ENCODE results near the gene ZEB2. TPM values are rescaled to one million over a fixed set of nuclear protein-coding genes. Genes with fewer than 3 reads are reported as not detected.

ZEB2 gene
- total RNA-seq, 2 experiments from 2014 or later, result 4.0 to 16.9 TPM

- CTCF ChIA-PET (ENCODE audit: unreplicated experiment), result no interaction called here
- DNase-seq (ENCODE audit: low spot score), result peak; percentile 14
- Histone ChIP-seq H3K9me2 (ENCODE audit: insufficient read depth, low read length) (no peaks in the 10 kb centered on the region), H3K9me3 (ENCODE audit: low read length) (no peaks in the 10 kb centered on the region), H3K4me1 (ENCODE audit: insufficient read depth, low read length, poor library complexity, severe bottlenecking) (peaks cover 12% of the 10 kb centered on the region), H2AFZ (ENCODE audit: low read length) (no peak overlapping the region; the same call in 1 of the 2 replicates), H3K79me2 (ENCODE audit: insufficient read depth, low read depth, low read length) (no peaks in the 10 kb centered on the region), H4K20me1 (ENCODE audit: insufficient read depth, low read length) (no peaks in the 10 kb centered on the region), H3K36me3 (ENCODE audit: insufficient read depth, low read length) (no peaks in the 10 kb centered on the region), H3K27ac (ENCODE audit: low read depth, low read length, poor library complexity, severe bottlenecking) (no peak overlapping the region), H3K4me3 (ENCODE audit: low read depth, low read length, poor library complexity, severe bottlenecking) (no peak overlapping the region), H3K4me2 (ENCODE audit: low read length) (peak overlapping the region; percentile 3; the same call in 1 of the 2 replicates)
- intact Hi-C loops (cut with micrococcal nuclease; ENCODE audit: unreplicated experiment), result no loop called here
- POLR2A ChIA-PET, result interaction anchor here (2.4 to 2.8 kb wide), 2 partner anchors 9 to 10 kb away, joined by 9 to 15 read pairs; no protein-coding TSS in a partner anchor
- TF ChIP-seq EZH2phosphoT487 (IDR thresholded peaks at IDR 0.05; ENCODE audit: borderline replicate concordance, low read depth, low read length) (no peak), CTCF (conservative IDR thresholded peaks at IDR 0.05; ENCODE audit: low read length) (no peak)
- no TSS peak for BruUV-seq (replicated peaks)
These were observed 42.0 kb downstream of the ZEB2 start for GRCh38 chr2:144477957-144478311.

- TF ChIP-seq EZH2phosphoT487 (IDR thresholded peaks at IDR 0.05; ENCODE audit: borderline replicate concordance, low read depth, low read length), result no peak
- TF ChIP-seq CTCF (conservative IDR thresholded peaks at IDR 0.05; ENCODE audit: low read length), result no peak
- no peak overlapping the region for H3K27ac ChIP-seq (ENCODE audit: low read depth, low read length, poor library complexity, severe bottlenecking)
- DNase-seq (ENCODE audit: low spot score), result no peak
- BruUV-seq (replicated peaks), result no TSS peak
- H3K4me1 ChIP-seq (ENCODE audit: insufficient read depth, low read length, poor library complexity, severe bottlenecking), result peaks cover 12% of the 10 kb centered on the region
- H3K9me2 ChIP-seq (ENCODE audit: insufficient read depth, low read length), result no peaks in the 10 kb centered on the region
- H2AFZ ChIP-seq (ENCODE audit: low read length), result no peak overlapping the region; the same call in 1 of the 2 replicates
- H3K36me3 ChIP-seq (ENCODE audit: insufficient read depth, low read length), result no peaks in the 10 kb centered on the region
- CTCF ChIA-PET (ENCODE audit: unreplicated experiment), result no interaction called here
- H3K4me2 ChIP-seq (ENCODE audit: low read length), result peak overlapping the region; percentile 3; the same call in 1 of the 2 replicates
- no peaks in the 10 kb centered on the region for H3K79me2 ChIP-seq (ENCODE audit: insufficient read depth, low read depth, low read length)
- H3K4me3 ChIP-seq (ENCODE audit: low read depth, low read length, poor library complexity, severe bottlenecking), result no peak overlapping the region
- H4K20me1 ChIP-seq (ENCODE audit: insufficient read depth, low read length), result no peaks in the 10 kb centered on the region
- H3K9me3 ChIP-seq (ENCODE audit: low read length), result no peaks in the 10 kb centered on the region
- intact Hi-C loops (cut with micrococcal nuclease; ENCODE audit: unreplicated experiment), result no loop called here
- POLR2A ChIA-PET, result interaction anchor here (0.7 to 2.8 kb wide), 3 partner anchors 8 to 120 kb away, joined by 3 to 15 read pairs (median 9); no protein-coding TSS in a partner anchor
These were observed 42.5 kb downstream of the ZEB2 start for GRCh38 chr2:144477281-144477956.

- no peak overlapping the region for H3K4me3 ChIP-seq (ENCODE audit: low read depth, low read length, poor library complexity, severe bottlenecking)
- peaks cover 14% of the 10 kb centered on the region for H3K4me1 ChIP-seq (ENCODE audit: insufficient read depth, low read length, poor library complexity, severe bottlenecking)
- no peaks in the 10 kb centered on the region for H3K9me2 ChIP-seq (ENCODE audit: insufficient read depth, low read length)
- TF ChIP-seq EZH2phosphoT487 (IDR thresholded peaks at IDR 0.05; ENCODE audit: borderline replicate concordance, low read depth, low read length) (no peak), CTCF (conservative IDR thresholded peaks at IDR 0.05; ENCODE audit: low read length) (no peak)
- H2AFZ ChIP-seq (ENCODE audit: low read length), result no peak overlapping the region
- intact Hi-C loops (cut with micrococcal nuclease; ENCODE audit: unreplicated experiment), result no loop called here
- H3K4me2 ChIP-seq (ENCODE audit: low read length), result no peak overlapping the region
- no peaks in the 10 kb centered on the region for H3K79me2 ChIP-seq (ENCODE audit: insufficient read depth, low read depth, low read length)
- ChIA-PET POLR2A (interaction anchor here (0.7 to 2.8 kb wide), 4 partner anchors 11 to 492 kb away, joined by 3 to 15 read pairs (median 4); no protein-coding TSS in a partner anchor), CTCF (ENCODE audit: unreplicated experiment) (no interaction called here)
- H3K9me3 ChIP-seq (ENCODE audit: low read length), result no peaks in the 10 kb centered on the region
- DNase-seq (ENCODE audit: low spot score), result no peak
- BruUV-seq (replicated peaks), result no TSS peak
- no peak overlapping the region for H3K27ac ChIP-seq (ENCODE audit: low read depth, low read length, poor library complexity, severe bottlenecking)
- H3K36me3 ChIP-seq (ENCODE audit: insufficient read depth, low read length), result no peaks in the 10 kb centered on the region
- H4K20me1 ChIP-seq (ENCODE audit: insufficient read depth, low read length), result no peaks in the 10 kb centered on the region
These were observed 43.2 kb downstream of the ZEB2 start for GRCh38 chr2:144476682-144477081.

Data from OCI-LY7 (cell line).